Ovary (tissue), 3 donors: ENCODE data around the gene SEC22B.
"Not testable (repeated sequence)": the region's sequence is repeated elsewhere in the genome, so short reads cannot be mapped to it uniquely, and the experiment has no call there.

ENCODE experiments used
- EP300 ChIP-seq: sonication (generic); formaldehyde crosslinking; IDR thresholded peaks from one replicate; pipeline ENCODE4 v1.6.1; 2017; ENCODE audit warnings: antibody characterized with exemption
- POLR2A ChIP-seq: fragments of 450-650 bp; IDR thresholded peaks from one replicate; pipeline ENCODE4 v1.6.1; 2017; ENCODE audit warnings: antibody characterized with exemption, mild to moderate bottlenecking, moderate library complexity
- TF ChIP-seq, protein P1 (sequence below), 3 donors: fragments of 450-650 bp in 2 of 3; fragments of 200-600 bp in 1 of 3; IDR thresholded peaks; one replicate each; pipeline versions ENCODE4 v1.5.1 to v1.8.0; 2016 to 2022; ENCODE audit warnings: antibody characterized with exemption in 3 of 3, mild to moderate bottlenecking in 1 of 3
- donor health status: DM: no; HTN: no; CAD: no.

DNA sequence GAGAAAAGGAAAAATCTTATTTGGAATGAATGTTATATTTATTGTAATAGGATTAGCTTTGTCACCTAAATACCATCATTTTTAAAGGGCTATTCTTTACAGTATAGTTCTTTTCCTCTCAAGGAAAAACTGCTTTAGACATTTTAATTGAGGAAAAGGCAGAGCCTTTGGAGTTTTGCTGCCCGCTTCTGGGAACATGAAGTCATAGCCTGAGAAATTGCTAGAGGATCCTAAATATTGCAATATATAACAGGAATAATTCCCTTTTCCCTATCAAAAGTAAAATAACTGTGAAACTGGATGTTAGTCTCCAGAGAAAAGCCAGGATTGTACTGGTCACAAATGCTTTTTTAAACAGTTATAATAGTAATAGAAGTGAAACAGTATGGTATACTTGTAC is 30.5 kb downstream of the SEC22B start:
- not testable (repeated sequence) for TF ChIP-seq POLR2A, EP300
- TF ChIP-seq, protein P1, sequence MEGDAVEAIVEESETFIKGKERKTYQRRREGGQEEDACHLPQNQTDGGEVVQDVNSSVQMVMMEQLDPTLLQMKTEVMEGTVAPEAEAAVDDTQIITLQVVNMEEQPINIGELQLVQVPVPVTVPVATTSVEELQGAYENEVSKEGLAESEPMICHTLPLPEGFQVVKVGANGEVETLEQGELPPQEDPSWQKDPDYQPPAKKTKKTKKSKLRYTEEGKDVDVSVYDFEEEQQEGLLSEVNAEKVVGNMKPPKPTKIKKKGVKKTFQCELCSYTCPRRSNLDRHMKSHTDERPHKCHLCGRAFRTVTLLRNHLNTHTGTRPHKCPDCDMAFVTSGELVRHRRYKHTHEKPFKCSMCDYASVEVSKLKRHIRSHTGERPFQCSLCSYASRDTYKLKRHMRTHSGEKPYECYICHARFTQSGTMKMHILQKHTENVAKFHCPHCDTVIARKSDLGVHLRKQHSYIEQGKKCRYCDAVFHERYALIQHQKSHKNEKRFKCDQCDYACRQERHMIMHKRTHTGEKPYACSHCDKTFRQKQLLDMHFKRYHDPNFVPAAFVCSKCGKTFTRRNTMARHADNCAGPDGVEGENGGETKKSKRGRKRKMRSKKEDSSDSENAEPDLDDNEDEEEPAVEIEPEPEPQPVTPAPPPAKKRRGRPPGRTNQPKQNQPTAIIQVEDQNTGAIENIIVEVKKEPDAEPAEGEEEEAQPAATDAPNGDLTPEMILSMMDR (IDR thresholded peaks at IDR 0.05): not testable (repeated sequence)
